CD14-positive monocyte (primary cell): ENCODE data around the gene ZNF792. TPM values are rescaled to one million over a fixed set of nuclear protein-coding genes. Genes with fewer than 3 reads are reported as not detected.

Source experiments
- DNase-seq, 3 donors: peaks; one replicate each; pipeline ENCODE4 v3.0.0-alpha.2; 2011 to 2022
- H2AFZ ChIP-seq: 2 replicates; pipeline ENCODE4 v1.6.0; 2012; ENCODE audit warnings: mild to moderate bottlenecking, low read depth, low read length, inconsistent platforms; ENCODE audit not compliant: insufficient read depth, poor library complexity, severe bottlenecking
- H3K27ac ChIP-seq, 2 donors: 1 replicate in 1 of 2; 2 replicates in 1 of 2; pipeline ENCODE4 v1.5.1; 2012 to 2013; ENCODE audit warnings: low read length in 2 of 2, control low read depth in 1 of 2, inconsistent platforms in 1 of 2, low read depth in 1 of 2, mild to moderate bottlenecking in 1 of 2
- H3K27me3 ChIP-seq, 2 donors: one replicate each; pipeline versions ENCODE4 v1.6.0 to v1.6.1; 2011 to 2013; ENCODE audit warnings: low read length in 2 of 2; ENCODE audit not compliant: control insufficient read depth in 2 of 2, insufficient read depth in 2 of 2
- H3K36me3 ChIP-seq, 2 donors: replicated peaks in 1 of 2; 1 replicate in 1 of 2; 2 replicates in 1 of 2; pipeline versions ENCODE4 v1.5.1 to v1.6.1; 2012 to 2013; ENCODE audit warnings: low read length in 2 of 2, control low read depth in 1 of 2, inconsistent platforms in 1 of 2, mild to moderate bottlenecking in 1 of 2; ENCODE audit not compliant: insufficient read depth in 2 of 2, control insufficient read depth in 1 of 2
- H3K4me1 ChIP-seq, 2 donors: 1 replicate in 1 of 2; 2 replicates in 1 of 2; pipeline versions ENCODE4 v1.5.1 to v1.6.1; 2012 to 2013; ENCODE audit warnings: low read length in 2 of 2, control low read depth in 1 of 2, inconsistent platforms in 1 of 2, mild to moderate bottlenecking in 1 of 2, moderate library complexity in 1 of 2; ENCODE audit not compliant: insufficient read depth in 2 of 2, control insufficient read depth in 1 of 2
- H3K4me2 ChIP-seq: replicated peaks from 2 replicates; pipeline ENCODE3; 2012; ENCODE audit warnings: low read length, moderate library complexity, mild to moderate bottlenecking; ENCODE audit not compliant: poor library complexity, severe bottlenecking; ENCODE audit errors: extremely low read depth
- H3K4me3 ChIP-seq, 3 experiments: fragments of 200-600 bp in 1 of 3; sonication (generic) in 1 of 3; replicated peaks in 1 of 3; 1 replicate in 2 of 3; 2 replicates in 1 of 3; pipeline ENCODE4 v1.5.1; 2011 to 2013; ENCODE audit warnings: low read length in 3 of 3, mild to moderate bottlenecking in 3 of 3, control low read depth in 2 of 3, low read depth in 2 of 3, inconsistent platforms in 1 of 3, moderate library complexity in 1 of 3
- H3K79me2 ChIP-seq: 2 replicates; pipeline ENCODE4 v1.6.0; 2012; ENCODE audit warnings: mild to moderate bottlenecking, control low read depth, inconsistent platforms, low read length, moderate library complexity; ENCODE audit not compliant: insufficient read depth
- H3K9ac ChIP-seq: 2 replicates; pipeline ENCODE4 v1.6.0; 2017; ENCODE audit warnings: low read length, mild to moderate bottlenecking; ENCODE audit not compliant: insufficient read depth, poor library complexity, severe bottlenecking
- H3K9me3 ChIP-seq, 2 donors: replicated peaks in 1 of 2; 1 replicate in 1 of 2; 2 replicates in 1 of 2; pipeline versions ENCODE4 v1.5.1 to v1.6.1; 2012 to 2013; ENCODE audit warnings: low read length in 2 of 2, control low read depth in 1 of 2; ENCODE audit not compliant: control insufficient read depth in 1 of 2, insufficient read depth in 1 of 2
- H4K20me1 ChIP-seq: 2 replicates; pipeline ENCODE4 v1.6.0; 2012; ENCODE audit warnings: mild to moderate bottlenecking, low read length, control low read depth, moderate library complexity; ENCODE audit not compliant: insufficient read depth
- H3K27ac Mint-ChIP-seq, 7 donors: one replicate each; pipeline ENCODE4 v1.8.0; 2020; ENCODE audit warnings: mild to moderate bottlenecking in 7 of 7, mixed read lengths in 7 of 7, moderate library complexity in 6 of 7, inconsistent platforms in 2 of 7
- H3K27me3 Mint-ChIP-seq, 3 donors: one replicate each; pipeline ENCODE4 v1.8.0; 2021 to 2022; ENCODE audit warnings: low read depth in 3 of 3, mild to moderate bottlenecking in 3 of 3, mixed read lengths in 3 of 3, moderate library complexity in 3 of 3, inconsistent platforms in 1 of 3
- H3K36me3 Mint-ChIP-seq, 2 donors: one replicate each; pipeline ENCODE4 v1.8.0; 2020; ENCODE audit warnings: mixed read lengths in 2 of 2, inconsistent platforms in 1 of 2, mild to moderate bottlenecking in 1 of 2
- H3K4me1 Mint-ChIP-seq: one replicate; pipeline ENCODE4 v1.8.0; 2020; ENCODE audit warnings: mild to moderate bottlenecking, mixed read lengths
- H3K4me3 Mint-ChIP-seq, 2 donors: one replicate each; pipeline ENCODE4 v1.8.0; 2020; ENCODE audit warnings: mild to moderate bottlenecking in 2 of 2, mixed read lengths in 2 of 2, moderate library complexity in 1 of 2
- H3K9me3 Mint-ChIP-seq, 7 donors: one replicate each; pipeline ENCODE4 v1.8.0; 2020 to 2022; ENCODE audit warnings: mixed read lengths in 7 of 7, mild to moderate bottlenecking in 6 of 7, moderate library complexity in 6 of 7, inconsistent platforms in 2 of 7
- CTCF ChIP-seq: fragments of 200-600 bp; IDR thresholded peaks from one replicate; pipeline ENCODE4 v1.8.0; 2022; ENCODE audit warnings: antibody characterized with exemption, mild to moderate bottlenecking
- WGBS: methylation state at CpG from one replicate; pipeline ENCODE4 v1.1.5; 2013; ENCODE audit warnings: missing lambda C conversion rate; ENCODE audit not compliant: insufficient coverage; 5-methylcytosine and 5-hydroxymethylcytosine counted together
- intact Hi-C, 2 donors: fragments of 100-400 bp; cut with micrococcal nuclease; formaldehyde crosslinking; loops; one replicate each; pipeline versions ENCODE4 v1.15.0 to v1.15.1; 2023
- polyA plus RNA-seq, 3 donors: library from polyadenylated mRNA; depleted of rRNA in 1 of 3; unstranded in 2 of 3; stranded (reverse) in 1 of 3; fragments of 300-500 nt in 2 of 3; fragments of >200 nt in 1 of 3; fragmentation: Illumina TruSeq in 2 of 3; gene quantifications; 1 replicate in 2 of 3; 2 replicates in 1 of 3; pipeline ENCODE4 v1.2.3, GENCODE V29; 2012 to 2021

Gene ZNF792
- polyA plus RNA-seq, 3 donors: 1.3 to 3.3 (median 1.7) TPM

- Histone ChIP-seq H3K36me3 (no peaks in the 10 kb centered on the region), H4K20me1 (no peaks in the 10 kb centered on the region), H3K4me2 (no peak overlapping the region), H3K9ac (no peak overlapping the region), H3K27me3 (no peaks in the 10 kb centered on the region), H2AFZ (peak overlapping the region; percentile 33), H3K9me3 (peaks cover 4% of the 10 kb centered on the region in 2 donors), H3K4me1 (peaks cover 15 to 31% of the 10 kb centered on the region in 2 donors), H3K79me2 (no peaks in the 10 kb centered on the region), H3K4me3 (no peak overlapping the region), H3K27ac (no peak overlapping the region)
- no peak overlapping the region for H3K4me3 Mint-ChIP-seq
- peaks cover 1 to 6% (median 1%) of the 10 kb centered on the region in 3 donors for H3K27me3 Mint-ChIP-seq
- peaks cover 3 to 13% (median 9%) of the 10 kb centered on the region in 7 donors for H3K9me3 Mint-ChIP-seq
- no peak for TF ChIP-seq CTCF
- H3K4me1 Mint-ChIP-seq: peaks cover 29% of the 10 kb centered on the region
- WGBS: 7% methylated on average over 3 of the region's 7 CpGs
- no peaks in the 10 kb centered on the region for H3K36me3 Mint-ChIP-seq
- peak overlapping the region in 3 of 7 donors; percentile 2 to 17 (median 16) for H3K27ac Mint-ChIP-seq
- no peak for DNase-seq
- intact Hi-C loops: no loop called here
Observed at GRCh38 chr19:34985249-34986022, 21.4 kb upstream of the ZNF792 start.

- no CpG with 5 or more reads among the region's 3 CpGs for WGBS
- Histone ChIP-seq H3K27me3 (no peaks in the 10 kb centered on the region), H3K4me2 (no peak overlapping the region), H2AFZ (no peak overlapping the region), H3K4me1 (peaks cover 15 to 22% of the 10 kb centered on the region in 2 donors), H3K4me3 (no peak overlapping the region), H3K79me2 (no peaks in the 10 kb centered on the region), H3K27ac (no peak overlapping the region), H3K9ac (no peak overlapping the region), H3K9me3 (peaks cover 4% of the 10 kb centered on the region in 2 donors), H3K36me3 (no peaks in the 10 kb centered on the region), H4K20me1 (no peaks in the 10 kb centered on the region)
- intact Hi-C loops: no loop called here
- Mint-ChIP-seq H3K36me3 (no peaks in the 10 kb centered on the region), H3K4me3 (no peak overlapping the region), H3K27ac (no peak overlapping the region), H3K27me3 (peaks cover 2 to 6% (median 2%) of the 10 kb centered on the region in 3 donors), H3K9me3 (peaks cover 3 to 13% (median 9%) of the 10 kb centered on the region in 7 donors), H3K4me1 (peaks cover 23% of the 10 kb centered on the region)
- no peak for DNase-seq
- TF ChIP-seq CTCF: no peak
Observed at GRCh38 chr19:34984287-34984686, 20.3 kb upstream of the ZNF792 start.
